Aorta (tissue), 5 donors: ENCODE measurements around the gene PKD2. TPM values are rescaled to one million over a fixed set of nuclear protein-coding genes. Genes with fewer than 3 reads are reported as not detected.
A peak's percentile ranks its signal among the peaks of the same experiment; 100 is the strongest.

Experiments used
- ATAC-seq: fragments of 200-7000 bp; cut with Tn5 transposase; one replicate; pipeline ENCODE4 v1.9.1; 2022; ENCODE audit warnings: moderate library complexity; ENCODE audit not compliant: low FRiP score
- DNase-seq, 2 donors: peaks; one replicate each; pipeline ENCODE4 v3.0.0-alpha.2; 2020
- H3K27ac ChIP-seq, 2 donors: one replicate each; pipeline ENCODE4 v1.5.1; 2013; ENCODE audit warnings: low read length in 2 of 2, mild to moderate bottlenecking in 2 of 2, moderate library complexity in 2 of 2, control low read depth in 1 of 2, inconsistent platforms in 1 of 2, low read depth in 1 of 2
- H3K27me3 ChIP-seq, 2 donors: one replicate each; pipeline ENCODE4 v1.6.1; 2013; ENCODE audit warnings: control low read depth in 1 of 2, low read length in 1 of 2, mild to moderate bottlenecking in 1 of 2, moderate library complexity in 1 of 2; ENCODE audit not compliant: insufficient read depth in 2 of 2, control insufficient read depth in 1 of 2
- H3K36me3 ChIP-seq, 2 donors: one replicate each; pipeline ENCODE4 v1.6.1; 2013; ENCODE audit warnings: control low read depth in 1 of 2, low read length in 1 of 2, mild to moderate bottlenecking in 1 of 2; ENCODE audit not compliant: insufficient read depth in 2 of 2, control insufficient read depth in 1 of 2
- H3K4me1 ChIP-seq, 2 donors: one replicate each; pipeline ENCODE4 v1.6.1; 2013; ENCODE audit warnings: low read length in 2 of 2, control low read depth in 1 of 2, mild to moderate bottlenecking in 1 of 2, moderate library complexity in 1 of 2; ENCODE audit not compliant: insufficient read depth in 2 of 2, control insufficient read depth in 1 of 2
- H3K4me3 ChIP-seq, 2 donors: one replicate each; pipeline ENCODE4 v1.5.1; 2013; ENCODE audit warnings: low read length in 2 of 2, control low read depth in 1 of 2, mild to moderate bottlenecking in 1 of 2
- H3K9me3 ChIP-seq: one replicate; pipeline ENCODE4 v1.6.1; 2013; ENCODE audit warnings: mild to moderate bottlenecking, low read length; ENCODE audit not compliant: control insufficient read depth
- WGBS, 2 donors: extraction: QIAGEN DNeasy Blood & Tissue Kit; methylation state at CpG; one replicate each; pipeline ENCODE4 v1.1.7; 2013; 5-methylcytosine and 5-hydroxymethylcytosine counted together
- intact Hi-C, 2 donors: fragments of 100-400 bp; cut with DNase I; formaldehyde crosslinking; loops; one replicate each; pipeline versions ENCODE4 v1.14.2 to v1.15.0; 2022
- polyA plus RNA-seq, 2 donors: library from polyadenylated mRNA; stranded (reverse); fragments of 200-250 nt; gene quantifications; one replicate each; pipeline ENCODE4 v1.2.3, GENCODE V29; 2013
- total RNA-seq, 2 donors: library from RNA; stranded (reverse); fragmentation: NEBNext Ultra II Directional; extraction: Animal tissue kit (Norgen Biotek cat#: 25700); gene quantifications; one replicate each; pipeline ENCODE4 v1.2.1, GENCODE V29; 2021
- donor health status: healthy with polysubstance abuse.
- donor health status: Bipolar disorder and iron deficiency.
- donor health status: DM: no; HTN: no; CAD: no.
- donor health status: DM: no; HTN: no; CAD: no.
- donor health status: DM: yes; HTN: yes; CAD: no.

Gene PKD2
- total and polyA plus RNA-seq, 4 donors, result 62.7 to 311 (median 110) TPM

DNA sequence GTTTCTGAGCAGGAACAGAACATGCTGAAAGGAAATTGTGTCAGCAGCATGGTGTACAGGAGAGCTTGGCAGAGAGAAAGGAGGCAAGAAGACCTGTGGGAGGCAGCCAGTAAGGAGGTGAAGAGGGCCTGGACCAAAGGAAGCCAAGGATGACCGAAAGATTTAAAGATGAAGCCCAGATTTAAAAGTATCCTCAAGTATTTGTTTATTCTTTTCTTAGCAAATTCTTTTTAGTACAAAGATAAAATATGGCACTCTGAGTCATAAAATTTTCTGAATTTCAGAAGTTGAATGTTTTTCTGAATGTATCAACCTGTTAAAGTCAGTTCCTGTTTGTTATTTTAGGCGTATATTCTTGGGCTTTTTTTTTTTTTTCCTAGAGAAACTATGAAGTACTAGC, 3.5 kb downstream of the PKD2 start:
- ATAC-seq (no peak), DNase-seq (no peak)
- WGBS, 2 donors, result 5% methylated on average over 2 of the region's 2 CpGs
- peaks cover 2 to 4% of the 10 kb centered on the region in 2 donors for H3K4me1 ChIP-seq
- intact Hi-C loops, result loop anchor here in 1 of 2 donors (10.0 kb wide), 1 partner anchor 486 kb away; the partner anchor contains the start of gene SPARCL1
- peak overlapping the region; percentile 52 to 73 for H3K4me3 ChIP-seq
- no peaks in the 10 kb centered on the region for H3K36me3 ChIP-seq
- H3K27me3 ChIP-seq, result no peaks in the 10 kb centered on the region
- H3K27ac ChIP-seq, result peak overlapping the region; percentile 64 to 82
- H3K9me3 ChIP-seq, result no peaks in the 10 kb centered on the region

DNA sequence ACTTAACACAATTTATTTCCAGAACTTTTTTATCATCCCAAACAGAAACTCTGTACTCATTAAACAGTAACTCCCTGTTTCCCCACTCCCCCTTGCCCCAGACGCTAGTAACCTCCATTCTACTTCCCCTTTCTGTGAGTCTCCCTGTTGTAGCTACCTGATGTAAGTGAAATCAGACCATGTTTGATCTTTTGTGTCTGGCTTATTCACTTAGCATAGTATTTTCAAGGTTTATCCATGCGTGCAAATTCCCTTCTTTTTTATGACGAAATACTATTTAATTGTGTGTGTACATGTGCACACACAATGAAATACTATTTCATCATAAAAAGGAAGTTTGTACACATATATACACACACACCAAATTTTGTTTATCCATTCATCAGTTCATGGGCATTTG, 5.2 kb downstream of the PKD2 start:
- no peaks in the 10 kb centered on the region for H3K36me3 ChIP-seq
- DNase-seq (no peak), ATAC-seq (no peak)
- no peaks in the 10 kb centered on the region for H3K9me3 ChIP-seq
- H3K27me3 ChIP-seq, result no peaks in the 10 kb centered on the region
- intact Hi-C loops, result loop anchor here in 1 of 2 donors (10.0 kb wide), 1 partner anchor 488 kb away; the partner anchor contains the start of gene SPARCL1
- 8 to 9% methylated on average over 3 of the region's 3 CpGs for WGBS, 2 donors
- peak overlapping the region; percentile 17 to 51 for H3K4me3 ChIP-seq
- peaks cover 4 to 8% of the 10 kb centered on the region in 2 donors for H3K4me1 ChIP-seq
- H3K27ac ChIP-seq, result peak overlapping the region; percentile 19 to 83

DNA sequence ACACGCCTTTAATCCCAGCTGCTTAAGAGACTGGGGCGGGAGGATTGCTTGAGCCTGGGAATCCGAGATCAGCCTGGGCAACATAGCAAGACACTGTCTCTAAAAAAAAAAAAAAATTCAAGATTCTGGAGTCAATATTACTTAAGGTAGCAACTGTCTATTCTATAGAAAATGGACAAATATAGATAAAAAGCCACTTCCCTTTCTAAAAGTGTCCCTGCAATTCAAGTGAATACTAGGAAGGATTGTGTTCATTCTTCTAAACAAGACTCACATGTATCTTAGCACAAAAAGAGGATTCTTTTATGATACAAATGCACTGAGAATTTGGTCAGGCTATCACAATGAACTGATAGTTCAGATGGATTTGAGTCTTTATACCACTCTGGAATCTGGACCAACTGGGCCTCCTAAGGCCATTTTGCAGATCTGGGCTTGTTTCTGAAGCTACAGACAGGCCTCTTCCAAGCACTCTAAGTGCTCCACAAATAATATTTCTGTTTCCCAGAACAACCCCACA, 7.0 kb downstream of the PKD2 start:
- H3K36me3 ChIP-seq, result no peaks in the 10 kb centered on the region
- H3K27me3 ChIP-seq, result no peaks in the 10 kb centered on the region
- intact Hi-C loops, result loop anchor here in 1 of 2 donors (10.0 kb wide), 1 partner anchor 490 kb away; the partner anchor contains the start of gene SPARCL1
- H3K4me3 ChIP-seq, result no peak overlapping the region
- ATAC-seq (no peak), DNase-seq (no peak)
- peak overlapping the region; percentile 39 to 79 for H3K27ac ChIP-seq
- no peaks in the 10 kb centered on the region for H3K9me3 ChIP-seq
- peaks cover 4 to 8% of the 10 kb centered on the region in 2 donors for H3K4me1 ChIP-seq
- WGBS, 2 donors, result 15 to 29% methylated on average over 3 of the region's 3 CpGs

DNA sequence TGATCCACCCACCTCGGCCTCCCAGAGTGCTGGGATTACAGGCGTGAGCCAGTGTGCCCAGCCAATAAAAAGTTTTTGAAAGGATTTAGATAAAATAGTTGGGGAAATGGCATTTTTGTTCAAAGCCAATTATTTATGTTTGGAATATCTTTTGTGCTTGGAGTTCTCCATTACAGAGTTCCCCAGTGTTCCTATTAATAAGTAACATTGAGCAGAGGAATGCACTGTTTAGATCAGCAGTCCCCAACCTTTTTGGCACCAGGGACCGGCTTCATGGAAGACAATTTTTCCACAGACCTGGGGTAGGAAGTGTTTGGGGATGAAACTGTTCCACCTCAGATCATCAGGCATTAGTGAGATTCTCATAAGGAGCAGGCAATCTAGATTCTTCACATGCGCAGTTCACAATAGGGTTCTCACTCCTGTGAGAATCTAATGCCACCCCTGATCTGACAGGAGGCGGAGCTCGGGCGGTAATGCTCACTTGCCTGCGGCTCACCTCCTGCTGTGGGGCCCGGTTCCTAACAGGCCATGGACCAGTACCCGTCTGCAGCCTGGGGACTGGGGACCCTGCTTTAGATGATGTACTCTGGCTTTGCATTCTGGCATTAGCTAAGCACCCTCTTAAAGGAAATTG, 8.3 kb downstream of the PKD2 start:
- no peaks in the 10 kb centered on the region for H3K9me3 ChIP-seq
- DNase-seq (no peak), ATAC-seq (no peak)
- peak overlapping the region; percentile 79 to 96 for H3K27ac ChIP-seq
- no peaks in the 10 kb centered on the region for H3K36me3 ChIP-seq
- intact Hi-C loops, result loop anchor here in 1 of 2 donors (10.0 kb wide), 1 partner anchor 491 kb away; the partner anchor contains the start of gene SPARCL1
- WGBS, 2 donors, result 26 to 29% methylated on average over 10 of the region's 10 CpGs
- H3K4me3 ChIP-seq, result no peak overlapping the region
- H3K4me1 ChIP-seq, result peaks cover 4 to 11% of the 10 kb centered on the region in 2 donors
- no peaks in the 10 kb centered on the region for H3K27me3 ChIP-seq

DNA sequence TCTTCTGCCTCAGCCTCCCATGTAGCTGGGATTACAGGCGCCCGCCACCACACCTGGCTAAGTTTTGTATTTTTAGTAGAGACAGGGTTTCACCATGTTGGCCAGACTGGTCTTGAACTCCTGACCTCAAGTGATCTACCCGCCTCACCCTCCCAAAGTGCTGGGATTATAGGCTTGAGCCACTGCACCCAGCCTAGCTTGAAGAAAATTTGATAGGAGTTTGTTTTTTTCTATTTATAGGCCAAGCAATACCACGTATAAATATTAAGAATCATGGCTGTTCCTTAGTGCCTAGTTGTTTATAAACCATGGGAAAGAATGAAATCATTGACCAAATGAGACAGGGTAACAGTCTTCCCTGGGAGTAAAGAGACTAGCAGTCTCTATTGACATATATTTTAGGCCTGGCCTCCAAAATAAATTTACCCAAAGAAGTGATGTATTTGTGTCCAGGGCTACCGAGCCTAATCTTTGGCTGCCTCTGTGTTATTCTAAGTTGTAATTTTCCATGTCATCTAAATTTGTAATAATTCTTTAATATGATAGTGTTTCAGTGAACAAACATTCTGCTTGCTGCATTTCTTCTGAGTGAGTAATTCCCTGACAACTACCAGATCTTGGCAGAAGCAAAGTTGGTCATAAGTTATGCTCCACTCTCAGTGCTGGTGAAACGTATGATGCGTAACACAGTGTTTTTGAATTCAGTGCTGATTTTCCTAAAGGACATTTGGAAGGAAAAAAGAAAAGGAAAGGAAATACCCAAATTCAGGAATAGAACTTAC, 10.3 kb downstream of the PKD2 start:
- Histone ChIP-seq H3K27me3 (no peaks in the 10 kb centered on the region), H3K9me3 (no peaks in the 10 kb centered on the region), H3K4me1 (peaks cover 4 to 12% of the 10 kb centered on the region in 2 donors), H3K36me3 (peaks cover 0 to 2% of the 10 kb centered on the region in 2 donors), H3K4me3 (no peak overlapping the region), H3K27ac (peak overlapping the region; percentile 79 to 99)
- ATAC-seq, result peak; percentile 93
- intact Hi-C loops, result loop anchor here in 1 of 2 donors (10.0 kb wide), 1 partner anchor 493 kb away; the partner anchor contains the start of gene SPARCL1
- 12 to 16% methylated on average over 7 of the region's 7 CpGs for WGBS, 2 donors
- DNase-seq, result no peak

DNA sequence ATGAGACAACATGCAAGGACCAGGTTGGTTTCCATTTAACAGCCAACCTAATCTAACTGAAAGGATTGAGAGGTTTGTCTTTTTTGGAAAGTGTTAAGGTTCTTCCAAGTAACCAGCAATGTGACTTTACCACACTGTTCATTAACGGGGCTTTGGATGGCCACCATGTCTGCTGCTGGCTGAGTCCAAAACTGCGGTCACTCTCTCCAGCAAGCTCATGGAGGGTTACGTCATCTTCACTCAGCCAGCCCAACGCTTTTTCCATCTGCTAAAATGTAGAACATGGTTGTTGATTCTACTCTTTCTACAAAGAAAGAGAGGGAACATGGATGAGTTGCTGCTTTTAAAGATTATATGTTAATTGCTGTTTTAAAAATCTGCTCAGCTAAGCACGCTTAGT, 11.0 kb downstream of the PKD2 start:
- peaks cover 4 to 12% of the 10 kb centered on the region in 2 donors for H3K4me1 ChIP-seq
- H3K36me3 ChIP-seq, result peaks cover 0 to 2% of the 10 kb centered on the region in 2 donors
- H3K27me3 ChIP-seq, result no peaks in the 10 kb centered on the region
- ATAC-seq (peak; percentile 87), DNase-seq (peak in 1 of 2 donors; percentile 79)
- intact Hi-C loops, result loop anchor here in 1 of 2 donors (10.0 kb wide), 1 partner anchor 494 kb away; the partner anchor contains the start of gene SPARCL1
- H3K4me3 ChIP-seq, result peak overlapping the region in 1 of 2 donors; percentile 45
- no peaks in the 10 kb centered on the region for H3K9me3 ChIP-seq
- peak overlapping the region; percentile 95 to 98 for H3K27ac ChIP-seq
- WGBS, 2 donors, result 5 to 7% methylated on average over 5 of the region's 5 CpGs

DNA sequence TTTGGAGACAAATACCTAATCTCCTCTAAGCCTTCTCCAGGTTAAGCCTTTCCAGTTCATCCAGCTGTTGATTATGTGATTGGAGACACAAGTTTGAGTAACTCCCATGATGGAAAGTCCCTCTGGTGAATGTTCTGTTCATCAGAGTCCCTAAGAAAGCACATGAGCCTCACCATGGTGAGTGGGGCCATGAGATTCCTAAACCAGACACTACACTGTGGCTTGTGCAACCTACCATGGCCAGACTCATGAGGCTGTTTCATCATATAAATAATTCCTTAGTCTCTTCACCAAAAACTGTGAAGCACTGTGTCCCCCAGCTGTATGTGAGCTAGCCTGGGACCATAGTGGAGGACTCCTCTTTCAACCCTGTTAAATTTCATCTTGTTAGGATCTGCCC, 14.4 kb downstream of the PKD2 start:
- DNase-seq (no peak), ATAC-seq (peak; percentile 35)
- no peaks in the 10 kb centered on the region for H3K27me3 ChIP-seq
- peak overlapping the region in 1 of 2 donors; percentile 55 for H3K27ac ChIP-seq
- H3K4me3 ChIP-seq, result no peak overlapping the region
- H3K4me1 ChIP-seq, result peaks cover 2 to 4% of the 10 kb centered on the region in 2 donors
- intact Hi-C loops, result no loop called here
- peaks cover 1 to 2% of the 10 kb centered on the region in 2 donors for H3K36me3 ChIP-seq
- no peaks in the 10 kb centered on the region for H3K9me3 ChIP-seq

DNA sequence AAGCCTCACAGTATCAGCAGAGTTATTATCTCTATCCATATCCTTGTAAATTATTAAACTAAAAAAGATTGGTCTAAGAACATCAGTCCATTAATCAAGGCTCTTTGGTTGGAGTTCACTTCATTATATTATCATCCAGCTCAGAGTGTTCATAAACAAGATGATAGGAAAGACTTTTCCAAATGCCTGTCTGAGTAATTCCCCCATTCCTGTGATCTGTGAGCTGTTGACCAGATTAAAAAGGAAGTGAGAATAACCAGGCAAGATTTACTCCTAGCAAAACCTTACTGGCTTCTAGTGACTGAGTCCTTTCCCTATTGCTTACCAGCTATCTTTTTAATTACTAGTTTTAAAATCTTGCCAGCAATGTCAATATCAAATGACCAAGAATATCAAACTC, 14.9 kb downstream of the PKD2 start:
- Histone ChIP-seq H3K27me3 (no peaks in the 10 kb centered on the region), H3K4me3 (no peak overlapping the region), H3K9me3 (no peaks in the 10 kb centered on the region), H3K4me1 (peaks cover 0 to 3% of the 10 kb centered on the region in 2 donors), H3K27ac (peak overlapping the region in 1 of 2 donors; percentile 55), H3K36me3 (peaks cover 1 to 2% of the 10 kb centered on the region in 2 donors)
- no peak for DNase-seq
- intact Hi-C loops, result no loop called here
- ATAC-seq, result no peak
